ENCODE results near the gene VAV1. TPM values are rescaled to one million over a fixed set of nuclear protein-coding genes. Genes with fewer than 3 reads are reported as not detected.
"Not testable (repeated sequence)": the region's sequence is repeated elsewhere in the genome, so short reads cannot be mapped to it uniquely, and the experiment has no call there.

The VAV1 gene
- total RNA-seq, 3 donors from 2014 or later = 6.6 to 10.2 (median 8.5) TPM

DNA sequence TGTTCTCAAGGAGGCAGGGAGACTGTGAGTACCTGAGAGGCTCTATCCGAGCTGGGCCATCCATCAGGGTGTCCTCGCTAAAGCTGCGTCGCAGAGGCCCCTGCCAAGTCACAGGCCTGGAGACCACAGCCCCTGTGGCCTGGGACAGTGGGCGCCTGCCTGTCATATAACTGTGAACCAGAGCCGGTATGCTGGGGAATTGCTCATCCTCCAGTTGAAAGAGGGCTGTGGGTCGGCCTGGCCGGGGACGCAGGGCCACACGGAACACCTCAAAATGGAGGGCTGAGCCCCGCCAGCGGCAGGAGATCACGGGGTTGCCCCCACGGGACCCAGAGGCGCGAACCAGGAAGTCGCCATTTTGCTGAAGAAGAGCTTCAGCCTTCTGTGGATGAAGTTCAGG, 11.9 kb upstream of the VAV1 start:
- Histone ChIP-seq H3K4me3 (no peak overlapping the region), H3K27me3 (no peaks in the 10 kb centered on the region), H3K27ac (no peak overlapping the region), H3K9me3 (no peaks in the 10 kb centered on the region), H3K36me3 (no peaks in the 10 kb centered on the region), H3K4me1 (no peaks in the 10 kb centered on the region)
- intact Hi-C loops (cut with DNase I; ENCODE audit: low total_unique reads) = no loop called here
- no peak for DNase-seq (ENCODE audit: low spot score in 2 of 2)
- no peak for TF ChIP-seq POLR2AphosphoS5 (IDR thresholded peaks at IDR 0.05)
- no peak for TF ChIP-seq POLR2A (IDR thresholded peaks at IDR 0.05)
- TF ChIP-seq, protein P1, sequence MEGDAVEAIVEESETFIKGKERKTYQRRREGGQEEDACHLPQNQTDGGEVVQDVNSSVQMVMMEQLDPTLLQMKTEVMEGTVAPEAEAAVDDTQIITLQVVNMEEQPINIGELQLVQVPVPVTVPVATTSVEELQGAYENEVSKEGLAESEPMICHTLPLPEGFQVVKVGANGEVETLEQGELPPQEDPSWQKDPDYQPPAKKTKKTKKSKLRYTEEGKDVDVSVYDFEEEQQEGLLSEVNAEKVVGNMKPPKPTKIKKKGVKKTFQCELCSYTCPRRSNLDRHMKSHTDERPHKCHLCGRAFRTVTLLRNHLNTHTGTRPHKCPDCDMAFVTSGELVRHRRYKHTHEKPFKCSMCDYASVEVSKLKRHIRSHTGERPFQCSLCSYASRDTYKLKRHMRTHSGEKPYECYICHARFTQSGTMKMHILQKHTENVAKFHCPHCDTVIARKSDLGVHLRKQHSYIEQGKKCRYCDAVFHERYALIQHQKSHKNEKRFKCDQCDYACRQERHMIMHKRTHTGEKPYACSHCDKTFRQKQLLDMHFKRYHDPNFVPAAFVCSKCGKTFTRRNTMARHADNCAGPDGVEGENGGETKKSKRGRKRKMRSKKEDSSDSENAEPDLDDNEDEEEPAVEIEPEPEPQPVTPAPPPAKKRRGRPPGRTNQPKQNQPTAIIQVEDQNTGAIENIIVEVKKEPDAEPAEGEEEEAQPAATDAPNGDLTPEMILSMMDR (IDR thresholded peaks at IDR 0.05) = no peak

DNA sequence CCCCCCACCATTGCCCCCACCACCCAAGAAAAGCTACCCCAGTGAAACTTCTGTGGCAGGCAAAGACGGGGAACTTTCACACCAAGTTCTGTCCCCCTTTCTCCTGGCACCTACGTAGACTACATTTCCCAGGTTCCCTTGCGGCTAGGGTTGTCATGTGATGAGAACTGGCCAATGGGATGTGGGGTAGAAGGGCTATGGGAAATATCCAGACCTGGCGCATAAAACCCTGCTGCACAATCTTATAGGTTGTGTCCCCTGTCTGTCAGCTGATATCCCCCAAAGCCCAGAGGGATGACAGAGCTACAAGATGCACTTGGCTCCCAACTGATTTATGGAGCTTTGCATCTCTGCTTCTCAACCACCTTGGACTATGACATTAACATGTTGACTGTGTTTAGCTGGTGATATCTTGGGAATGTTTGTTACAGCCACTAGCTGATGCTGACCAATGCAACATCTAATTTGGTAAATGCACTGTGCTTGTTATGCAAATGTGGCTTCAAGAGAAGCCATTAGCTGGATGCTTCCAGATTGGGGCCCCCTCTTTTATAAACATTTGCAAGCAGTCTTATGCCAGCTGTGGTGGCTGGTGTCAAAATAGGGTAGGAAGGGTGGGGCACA, 11.3 kb upstream of the VAV1 start:
- Histone ChIP-seq H3K27me3 (no peaks in the 10 kb centered on the region), H3K27ac (no peak overlapping the region), H3K4me3 (no peak overlapping the region), H3K9me3 (no peaks in the 10 kb centered on the region), H3K36me3 (no peaks in the 10 kb centered on the region), H3K4me1 (no peaks in the 10 kb centered on the region)
- no peak for DNase-seq (ENCODE audit: low spot score in 2 of 2)
- intact Hi-C loops (cut with DNase I; ENCODE audit: low total_unique reads) = no loop called here
- TF ChIP-seq POLR2A (IDR thresholded peaks at IDR 0.05) (no peak), POLR2AphosphoS5 (IDR thresholded peaks at IDR 0.05) (no peak)
- TF ChIP-seq, protein P1 (IDR thresholded peaks at IDR 0.05) = no peak

DNA sequence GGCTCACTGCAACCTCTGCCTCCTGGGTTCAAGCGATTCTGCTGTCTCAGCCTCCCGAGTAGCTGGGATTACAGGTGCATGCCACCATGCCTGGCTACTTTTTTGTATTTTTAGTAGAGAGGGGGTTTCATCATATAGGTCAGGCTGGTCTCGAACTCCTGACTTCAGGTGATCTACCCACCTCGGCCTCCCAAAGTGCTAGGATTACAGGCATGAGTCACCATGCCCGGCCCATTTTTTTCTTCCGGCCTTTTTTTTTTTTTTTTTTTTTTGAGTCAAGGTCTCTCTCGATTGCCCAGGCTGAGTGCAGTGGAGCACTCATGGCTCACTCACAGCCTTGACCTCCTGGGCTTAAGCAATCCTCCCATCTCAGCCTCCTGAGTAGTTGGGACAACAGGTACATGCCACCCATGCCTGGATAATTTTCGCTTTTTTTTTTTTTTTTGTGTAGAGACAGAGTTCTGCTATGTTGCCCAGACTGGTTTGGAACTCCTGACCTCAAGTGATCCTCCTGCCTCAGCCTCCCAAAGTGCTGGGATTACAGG, 10.2 kb upstream of the VAV1 start:
- H3K36me3 ChIP-seq; H3K9me3 ChIP-seq; H3K4me3 ChIP-seq; DNase-seq (ENCODE audit: low spot score in 2 of 2); intact Hi-C loops (cut with DNase I; ENCODE audit: low total_unique reads); H3K4me1 ChIP-seq; H3K27ac ChIP-seq; H3K27me3 ChIP-seq: not testable (repeated sequence)

DNA sequence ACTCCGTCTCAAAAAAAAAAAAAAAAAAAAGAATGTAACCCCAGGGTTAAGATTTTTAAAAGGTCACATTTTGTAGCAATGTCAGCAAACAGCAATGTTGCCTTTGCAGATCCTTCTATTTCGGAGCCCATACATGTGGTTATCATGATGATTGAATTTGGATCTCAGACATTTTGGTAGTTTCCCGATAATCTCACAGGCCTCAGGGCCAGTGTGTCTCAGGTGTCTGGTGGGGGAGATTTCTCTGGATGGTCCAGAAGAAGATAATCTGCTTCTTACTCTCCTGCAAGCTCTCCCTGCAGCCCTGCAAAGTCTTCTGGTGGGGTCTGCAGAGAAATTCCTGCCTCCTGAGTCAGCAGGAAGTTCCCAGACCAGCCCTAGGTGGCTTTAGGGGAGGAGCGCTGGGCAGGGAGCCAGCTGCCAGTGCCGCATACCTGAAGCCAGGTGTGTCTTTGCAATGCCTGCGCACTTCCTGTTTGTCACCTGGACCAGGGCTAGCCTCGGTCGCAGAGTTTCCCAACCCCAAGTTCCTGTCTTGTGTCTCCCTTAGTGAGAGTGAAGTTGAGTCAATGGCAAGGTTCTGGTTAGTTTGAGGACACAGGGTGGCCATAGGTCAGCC, 6.7 kb upstream of the VAV1 start:
- intact Hi-C loops (cut with DNase I; ENCODE audit: low total_unique reads) = no loop called here
- no peaks in the 10 kb centered on the region for H3K9me3 ChIP-seq
- TF ChIP-seq POLR2A (IDR thresholded peaks at IDR 0.05) = no peak
- TF ChIP-seq, protein P1 (IDR thresholded peaks at IDR 0.05) = no peak
- peak; percentile 18 to 92 (median 71) for TF ChIP-seq POLR2AphosphoS5 (IDR thresholded peaks at IDR 0.05)
- peak; percentile 95 to 97 for DNase-seq (ENCODE audit: low spot score in 2 of 2)
- peak overlapping the region in 2 of 3 donors; percentile 55 to 76 for H3K4me3 ChIP-seq
- H3K4me1 ChIP-seq = no peaks in the 10 kb centered on the region
- H3K27me3 ChIP-seq = no peaks in the 10 kb centered on the region
- H3K27ac ChIP-seq = peak overlapping the region; percentile 82 to 96
- no peaks in the 10 kb centered on the region for H3K36me3 ChIP-seq

DNA sequence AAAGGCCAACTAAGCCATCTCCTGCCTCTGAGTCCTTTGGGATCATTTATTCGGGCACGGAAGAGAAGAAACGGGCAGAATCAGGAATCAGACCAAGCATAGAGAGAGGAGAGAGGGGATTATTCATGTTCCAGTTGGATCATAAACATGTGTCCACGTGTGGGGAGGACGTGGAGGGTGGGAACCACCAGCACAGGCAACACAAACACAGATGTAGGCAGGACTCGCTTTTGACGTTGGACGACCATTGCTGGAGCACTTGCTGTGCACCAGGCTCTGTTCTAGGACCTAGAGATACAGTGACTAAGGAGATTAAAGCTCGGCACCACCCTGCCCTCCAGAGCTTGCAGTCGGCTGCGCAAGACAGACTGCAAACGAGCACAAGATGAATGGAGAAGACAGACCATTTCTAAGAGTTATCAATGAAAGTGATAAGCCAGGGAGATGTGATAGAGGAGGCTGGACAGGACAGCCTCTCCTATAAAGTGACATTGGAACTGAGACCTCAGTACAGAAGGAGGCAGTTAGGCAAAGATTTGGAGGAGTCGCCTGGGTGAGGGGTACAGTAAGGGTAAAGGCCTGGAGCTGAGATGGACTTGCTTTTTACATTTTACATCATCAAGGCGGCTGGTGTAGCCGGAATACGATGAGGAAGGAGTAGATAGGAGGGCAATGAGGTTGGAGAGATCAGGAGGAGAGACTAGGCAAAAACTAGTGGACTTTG, 6.0 kb upstream of the VAV1 start:
- peak overlapping the region; percentile 82 to 96 for H3K27ac ChIP-seq

More for the DNA sequence above, 6.0 kb upstream of the VAV1 start:
- intact Hi-C loops (cut with DNase I; ENCODE audit: low total_unique reads) = no loop called here
- TF ChIP-seq POLR2A (IDR thresholded peaks at IDR 0.05) (no peak), POLR2AphosphoS5 (IDR thresholded peaks at IDR 0.05) (no peak)
- TF ChIP-seq, protein P1 (IDR thresholded peaks at IDR 0.05) = no peak
- Histone ChIP-seq H3K36me3 (no peaks in the 10 kb centered on the region), H3K27me3 (no peaks in the 10 kb centered on the region), H3K4me3 (peak overlapping the region in 2 of 3 donors; percentile 55 to 76), H3K4me1 (no peaks in the 10 kb centered on the region), H3K9me3 (no peaks in the 10 kb centered on the region)
- DNase-seq (ENCODE audit: low spot score in 2 of 2) = no peak
